K562 (cell line): ENCODE results near the gene EXOG. TPM values are rescaled to one million over a fixed set of nuclear protein-coding genes. Genes with fewer than 3 reads are reported as not detected.

ENCODE experiments used
- CHD1 ChIP-seq: fragments of 200-600 bp; sonication (generic); IDR thresholded peaks from one replicate; pipeline ENCODE4 v1.6.1; 2012; ENCODE audit warnings: mild to moderate bottlenecking, moderate library complexity, low read length, inconsistent platforms
- CTBP1 ChIP-seq: fragments of 450-650 bp; IDR thresholded peaks from 2 replicates; pipeline ENCODE4 v1.6.1; 2016; ENCODE audit warnings: borderline replicate concordance
- CXXC5 ChIP-seq: fragments of 250-450 bp; sonication (Bioruptor Pico); IDR thresholded peaks from 2 replicates; pipeline ENCODE4 v1.8.0; 2022; ENCODE audit warnings: inconsistent platforms, mild to moderate bottlenecking, moderate library complexity
- ETV6 ChIP-seq, 3 experiments: fragments of 150-350 bp in 1 of 3; sonication (generic) in 1 of 3; formaldehyde crosslinking in 1 of 3; IDR thresholded peaks; 2 replicates each; pipeline versions ENCODE4 v1.6.1 to v1.8.0; 2014 to 2022; ENCODE audit warnings: borderline replicate concordance in 2 of 3, low read depth in 2 of 3, antibody characterized with exemption in 1 of 3, low read length in 1 of 3, mild to moderate bottlenecking in 1 of 3, missing genetic modification reagents in 1 of 3
- FOSL1 ChIP-seq: fragments of 200-800 bp; sonication (Bioruptor generic); conservative IDR thresholded peaks from 2 replicates; pipeline ENCODE4 v1.6.1; 2016; ENCODE audit warnings: missing genetic modification characterization, missing compliant biosample characterization
- FOXK1 ChIP-seq: sonication (generic); formaldehyde crosslinking; IDR thresholded peaks from 2 replicates; pipeline ENCODE4 v1.8.0; 2022; ENCODE audit warnings: missing genetic modification reagents, mild to moderate bottlenecking, borderline replicate concordance
- GATA2 ChIP-seq: sonication (generic); formaldehyde crosslinking; IDR thresholded peaks from 2 replicates; pipeline ENCODE4 v1.4.0; 2020; ENCODE audit warnings: mild to moderate bottlenecking, missing genetic modification reagents
- JUN ChIP-seq, 2 experiments: sonication (generic) in 1 of 2; formaldehyde crosslinking in 1 of 2; IDR thresholded peaks; 2 replicates each; pipeline versions ENCODE4 v1.6.1 to v1.8.0; 2012 to 2022; ENCODE audit warnings: borderline replicate concordance in 2 of 2, mild to moderate bottlenecking in 2 of 2, improper control_type of control experiment in 1 of 2, low read depth in 1 of 2, low read length in 1 of 2, missing genetic modification reagents in 1 of 2
- MECOM ChIP-seq: fragments of 250-450 bp; sonication (Bioruptor Pico); IDR thresholded peaks from 2 replicates; pipeline ENCODE4 v1.8.0; 2022; ENCODE audit warnings: inconsistent platforms
- NFE2 ChIP-seq: IDR thresholded peaks from 2 replicates; pipeline ENCODE4 v1.6.1; 2014; ENCODE audit warnings: antibody characterized with exemption, low read depth
- NR0B1 ChIP-seq: fragments of 450-650 bp; IDR thresholded peaks from one replicate; pipeline ENCODE4 v1.6.1; 2018; ENCODE audit warnings: mild to moderate bottlenecking, moderate library complexity; ENCODE audit not compliant: partially characterized antibody
- PHB ChIP-seq: fragments of 250-450 bp; sonication (Bioruptor Pico); IDR thresholded peaks from 2 replicates; pipeline ENCODE4 v1.5.0; 2021
- PPARD ChIP-seq: fragments of 250-450 bp; sonication (Bioruptor Pico); IDR thresholded peaks from 2 replicates; pipeline ENCODE4 v1.8.0; 2022; ENCODE audit warnings: inconsistent platforms, mild to moderate bottlenecking, moderate library complexity
- SMARCC2 ChIP-seq: fragments of 450-650 bp; IDR thresholded peaks from 2 replicates; pipeline ENCODE4 v1.6.1; 2017; ENCODE audit warnings: antibody characterized with exemption, moderate library complexity, mild to moderate bottlenecking, low read depth
- TAF15 ChIP-seq: fragments of 200-400 bp; formaldehyde crosslinking; IDR thresholded peaks from 2 replicates; pipeline ENCODE4 v1.6.1; 2017; ENCODE audit warnings: mild to moderate bottlenecking, low read depth, low read length, moderate library complexity
- TCFL5 ChIP-seq: fragments of 250-450 bp; sonication (Bioruptor Pico); conservative IDR thresholded peaks from 2 replicates; pipeline ENCODE4 v1.6.1; 2021; ENCODE audit warnings: mild to moderate bottlenecking, moderate library complexity, matching md5 sums
- TEAD1 ChIP-seq, 2 experiments: fragments of 450-650 bp in 1 of 2; sonication (generic) in 1 of 2; formaldehyde crosslinking; IDR thresholded peaks; 2 replicates each; pipeline versions ENCODE4 v1.4.0 to v1.8.0; 2020 to 2022; ENCODE audit warnings: mild to moderate bottlenecking in 2 of 2, missing genetic modification reagents in 1 of 2
- TFAM ChIP-seq: fragments of 250-450 bp; sonication (Bioruptor Pico); conservative IDR thresholded peaks from 2 replicates; pipeline ENCODE4 v1.5.0; 2021; ENCODE audit warnings: mild to moderate bottlenecking, moderate library complexity
- ZBTB8A ChIP-seq: fragments of 450-650 bp; IDR thresholded peaks from 2 replicates; pipeline ENCODE4 v1.6.1; 2018; ENCODE audit warnings: mild to moderate bottlenecking, moderate library complexity; ENCODE audit not compliant: partially characterized antibody
- ZNF174 ChIP-seq: fragments of 250-450 bp; sonication (Bioruptor Pico); IDR thresholded peaks from 2 replicates; pipeline ENCODE4 v1.4.0; 2020; ENCODE audit warnings: mild to moderate bottlenecking
- ZNF57 ChIP-seq: fragments of 450-650 bp; formaldehyde crosslinking; IDR thresholded peaks from 2 replicates; pipeline ENCODE4 v1.4.0; 2020; ENCODE audit warnings: mild to moderate bottlenecking, moderate library complexity
- ZNF583 ChIP-seq: fragments of 250-450 bp; sonication (Bioruptor Pico); IDR thresholded peaks from 2 replicates; pipeline ENCODE4 v1.4.0; 2020
- ZNF695 ChIP-seq: fragments of 450-650 bp; formaldehyde crosslinking; IDR thresholded peaks from 2 replicates; pipeline ENCODE4 v1.4.0; 2020; ENCODE audit warnings: mild to moderate bottlenecking, moderate library complexity
- ZNF699 ChIP-seq: fragments of 250-450 bp; sonication (Bioruptor Pico); IDR thresholded peaks from 2 replicates; pipeline ENCODE4 v1.8.0; 2021; ENCODE audit warnings: mild to moderate bottlenecking, moderate library complexity; ENCODE audit not compliant: insufficient replicate concordance
- ZNF780A ChIP-seq: fragments of 250-450 bp; sonication (Bioruptor Pico); IDR thresholded peaks from 2 replicates; pipeline ENCODE4 v1.5.0; 2021; ENCODE audit warnings: mild to moderate bottlenecking
- polyA plus RNA-seq, 8 experiments: library from polyadenylated mRNA; depleted of rRNA in 4 of 8; stranded (reverse) in 5 of 8; unstranded in 3 of 8; fragments of >200 nt; fragmentation: Nextera tagmentation in 2 of 8; fragmentation: Illumina TruSeq in 1 of 8; extraction: Ambion mirVana in 2 of 8; extraction: Trizol in 1 of 8; gene quantifications; 2 replicates each; pipeline versions ENCODE4 v1.2.1 to v1.2.3, GENCODE V29; 2011 to 2014; ENCODE audit warnings: inconsistent platforms in 1 of 8, missing spikeins in 1 of 8
- total RNA-seq, 7 experiments: library from RNA; depleted of rRNA in 6 of 7; stranded (reverse); fragments of >200 nt in 6 of 7; fragmentation: Illumina TruSeq in 2 of 7; extraction: Trizol in 2 of 7; gene quantifications; 2 replicates each; pipeline versions ENCODE4 v1.2.1 to v1.2.3, GENCODE V29; 2011 to 2021; ENCODE audit warnings: low replicate concordance in 1 of 7
- TF ChIP-seq, protein P1 (sequence below): fragments of 250-450 bp; sonication (Bioruptor Pico); IDR thresholded peaks from 2 replicates; pipeline ENCODE4 v1.8.0; 2022; ENCODE audit warnings: inconsistent platforms, mild to moderate bottlenecking, moderate library complexity, borderline replicate concordance

EXOG gene
- total and polyA plus RNA-seq, 9 of the 15 experiments (the other 6 are each of a cell fraction or from before 2014, with no cell fraction given): 10.8 to 21.7 (median 14.8) TPM

DNA sequence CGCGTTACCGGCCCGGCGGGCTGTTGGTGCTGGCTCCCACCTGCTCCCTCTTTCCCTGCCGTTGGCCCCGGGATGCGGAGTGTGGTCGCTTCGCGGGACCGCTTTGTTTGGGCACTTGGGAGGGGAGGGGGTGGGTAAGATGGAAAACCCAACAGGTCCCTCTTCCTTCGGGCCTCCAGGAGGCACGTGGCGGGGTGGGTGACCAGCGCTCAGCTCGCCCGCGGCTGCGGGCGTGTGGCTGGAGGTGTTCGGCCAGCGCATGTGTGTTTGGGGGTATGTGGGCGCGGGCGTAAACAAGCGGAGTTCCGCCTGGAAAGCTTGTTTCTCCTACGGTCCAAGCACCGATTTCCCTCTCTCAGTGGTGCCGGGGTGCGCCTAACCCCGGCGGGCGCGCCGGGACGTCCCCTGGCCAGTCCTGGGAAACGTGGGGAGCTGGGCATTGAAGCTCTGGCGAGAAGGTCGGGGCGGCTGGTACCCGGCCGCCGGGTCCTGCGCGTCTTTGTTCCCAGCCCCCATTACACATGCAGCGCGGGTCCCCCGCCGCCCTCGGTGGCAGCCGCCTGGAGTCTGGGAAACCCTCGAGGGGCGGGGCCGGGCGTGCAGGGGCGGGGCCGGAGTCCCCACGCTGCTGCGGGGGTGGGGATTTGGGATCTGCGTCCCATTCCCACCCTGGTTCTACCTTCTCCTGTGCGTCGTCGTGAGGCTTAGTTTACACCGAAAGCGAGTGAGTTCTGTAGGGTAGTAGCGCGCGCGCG is 41.1 kb upstream of the EXOG start (continued):
- no peak for TF ChIP-seq CTBP1
- no peak for TF ChIP-seq ZNF583 (CRISPR knock-in tag)
- 0 out of 2 replicates have a peak, but pooled peaks have one; percentile 8 for TF ChIP-seq FOXK1 (CRISPR knock-in tag)
- TF ChIP-seq FOSL1 (tag): no peak
- no peak for TF ChIP-seq JUN (IDR thresholded peaks at IDR 0.05; ENCODE audit: borderline replicate concordance, low read depth, low read length)
- TF ChIP-seq JUN (CRISPR knock-in tag; IDR thresholded peaks at IDR 0.05; ENCODE audit: borderline replicate concordance): no peak
- TF ChIP-seq ZNF57 (CRISPR knock-in tag): no peak
- TF ChIP-seq ZNF699 (CRISPR knock-in tag): no peak
- TF ChIP-seq PHB: no peak
- no peak for TF ChIP-seq MECOM (CRISPR knock-in tag)
- TF ChIP-seq, protein P1, sequence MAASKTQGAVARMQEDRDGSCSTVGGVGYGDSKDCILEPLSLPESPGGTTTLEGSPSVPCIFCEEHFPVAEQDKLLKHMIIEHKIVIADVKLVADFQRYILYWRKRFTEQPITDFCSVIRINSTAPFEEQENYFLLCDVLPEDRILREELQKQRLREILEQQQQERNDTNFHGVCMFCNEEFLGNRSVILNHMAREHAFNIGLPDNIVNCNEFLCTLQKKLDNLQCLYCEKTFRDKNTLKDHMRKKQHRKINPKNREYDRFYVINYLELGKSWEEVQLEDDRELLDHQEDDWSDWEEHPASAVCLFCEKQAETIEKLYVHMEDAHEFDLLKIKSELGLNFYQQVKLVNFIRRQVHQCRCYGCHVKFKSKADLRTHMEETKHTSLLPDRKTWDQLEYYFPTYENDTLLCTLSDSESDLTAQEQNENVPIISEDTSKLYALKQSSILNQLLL: no peak
- no peak for TF ChIP-seq ZBTB8A
- TF ChIP-seq SMARCC2: no peak
- TF ChIP-seq PPARD (CRISPR knock-in tag): no peak
- TF ChIP-seq ZNF695 (CRISPR knock-in tag): no peak
- peak; percentile 82 for TF ChIP-seq CHD1
- TF ChIP-seq GATA2 (CRISPR knock-in tag): no peak
- TF ChIP-seq NR0B1: no peak
- no peak for TF ChIP-seq TEAD1 (CRISPR knock-in tag; IDR thresholded peaks at IDR 0.05)
- TF ChIP-seq ZNF780A (CRISPR knock-in tag): no peak
- TF ChIP-seq TCFL5: no peak
- TF ChIP-seq CXXC5 (CRISPR knock-in tag): peak; percentile 65
- TF ChIP-seq NFE2: no peak
- no peak for TF ChIP-seq ETV6 (IDR thresholded peaks at IDR 0.05; ENCODE audit: borderline replicate concordance in 1 of 2, low read depth in 2 of 2, low read length in 1 of 2)
- TF ChIP-seq ETV6 (CRISPR knock-in tag; IDR thresholded peaks at IDR 0.05; ENCODE audit: borderline replicate concordance): no peak
- TF ChIP-seq TAF15: no peak
- no peak for TF ChIP-seq ZNF174 (CRISPR knock-in tag)
- no peak for TF ChIP-seq TFAM (CRISPR knock-in tag)
